Measurements from ENCODE around the gene AMIGO3. TPM values are rescaled to one million over a fixed set of nuclear protein-coding genes. Genes with fewer than 3 reads are reported as not detected.

AMIGO3 gene
- polyA plus RNA-seq, 1 of the 3 experiments (the other 2 are of a cell fraction): 1.1 TPM

DNA sequence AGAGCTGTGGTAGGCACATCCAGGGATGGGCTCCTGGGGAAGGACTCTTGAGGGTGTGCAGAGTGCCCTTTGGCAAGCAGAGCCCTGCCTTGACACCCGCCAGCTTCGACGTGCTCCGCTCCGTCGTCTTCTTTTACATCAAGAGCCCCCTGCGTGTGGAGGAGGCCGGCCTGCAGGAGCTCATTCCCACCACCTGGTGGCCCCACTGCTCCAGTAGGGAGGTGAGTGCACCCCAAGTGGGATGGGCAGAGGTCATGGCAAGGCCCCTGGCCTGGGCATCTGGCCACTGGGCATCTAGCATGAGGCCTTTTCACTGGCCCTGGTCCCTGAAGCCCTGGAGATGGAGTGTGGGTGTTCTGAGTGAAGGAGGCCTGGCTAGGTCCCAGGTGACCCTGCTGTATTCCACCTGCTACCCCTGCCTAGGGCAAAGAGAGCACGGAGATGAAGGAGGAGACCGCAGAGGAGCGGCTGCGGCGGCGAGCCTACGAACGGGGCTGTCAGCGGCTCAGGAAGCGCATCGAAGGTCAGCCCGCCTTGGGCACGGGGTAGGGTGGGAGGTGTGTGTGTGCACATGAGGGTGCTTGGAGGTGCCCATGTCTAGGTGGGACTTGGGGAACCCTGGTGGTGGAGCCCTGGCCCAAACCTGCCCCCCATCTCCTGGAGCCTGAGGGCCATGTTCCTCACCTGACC is 18.0 kb downstream of the AMIGO3 start:
- H3K9me2 ChIP-seq: no peaks in the 10 kb centered on the region
- DNase-seq: peak; percentile 71
- 100% methylated on average over 1 of the region's 21 CpGs for WGBS (ENCODE audit: low lambda C conversion rate)
- H3K4me3 ChIP-seq (ENCODE audit: low read depth in 2 of 2, low read length in 1 of 2): no peak overlapping the region
- ChIA-PET CTCF (interaction anchor here (0.7 to 8.1 kb wide), 18 partner anchors 10 to 400 kb away, joined by 3 to 76 read pairs (median 4); partner anchors contain the start of genes AMIGO3, GMPPB and INKA1), POLR2A (interaction anchor here (0.9 kb wide), 1 partner anchor 17 kb away, joined by 3 read pairs; no protein-coding TSS in a partner anchor)
- H3K27ac ChIP-seq (ENCODE audit: low read depth in 2 of 2, low read length in 1 of 2): no peak overlapping the region
- H3K79me2 ChIP-seq (ENCODE audit: insufficient read depth): no peaks in the 10 kb centered on the region
- no peak overlapping the region for H2AFZ ChIP-seq (ENCODE audit: low read depth)
- TF ChIP-seq, protein P1, sequence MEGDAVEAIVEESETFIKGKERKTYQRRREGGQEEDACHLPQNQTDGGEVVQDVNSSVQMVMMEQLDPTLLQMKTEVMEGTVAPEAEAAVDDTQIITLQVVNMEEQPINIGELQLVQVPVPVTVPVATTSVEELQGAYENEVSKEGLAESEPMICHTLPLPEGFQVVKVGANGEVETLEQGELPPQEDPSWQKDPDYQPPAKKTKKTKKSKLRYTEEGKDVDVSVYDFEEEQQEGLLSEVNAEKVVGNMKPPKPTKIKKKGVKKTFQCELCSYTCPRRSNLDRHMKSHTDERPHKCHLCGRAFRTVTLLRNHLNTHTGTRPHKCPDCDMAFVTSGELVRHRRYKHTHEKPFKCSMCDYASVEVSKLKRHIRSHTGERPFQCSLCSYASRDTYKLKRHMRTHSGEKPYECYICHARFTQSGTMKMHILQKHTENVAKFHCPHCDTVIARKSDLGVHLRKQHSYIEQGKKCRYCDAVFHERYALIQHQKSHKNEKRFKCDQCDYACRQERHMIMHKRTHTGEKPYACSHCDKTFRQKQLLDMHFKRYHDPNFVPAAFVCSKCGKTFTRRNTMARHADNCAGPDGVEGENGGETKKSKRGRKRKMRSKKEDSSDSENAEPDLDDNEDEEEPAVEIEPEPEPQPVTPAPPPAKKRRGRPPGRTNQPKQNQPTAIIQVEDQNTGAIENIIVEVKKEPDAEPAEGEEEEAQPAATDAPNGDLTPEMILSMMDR (IDR thresholded peaks at IDR 0.05): peak; percentile 67
- TF ChIP-seq, protein P2, sequence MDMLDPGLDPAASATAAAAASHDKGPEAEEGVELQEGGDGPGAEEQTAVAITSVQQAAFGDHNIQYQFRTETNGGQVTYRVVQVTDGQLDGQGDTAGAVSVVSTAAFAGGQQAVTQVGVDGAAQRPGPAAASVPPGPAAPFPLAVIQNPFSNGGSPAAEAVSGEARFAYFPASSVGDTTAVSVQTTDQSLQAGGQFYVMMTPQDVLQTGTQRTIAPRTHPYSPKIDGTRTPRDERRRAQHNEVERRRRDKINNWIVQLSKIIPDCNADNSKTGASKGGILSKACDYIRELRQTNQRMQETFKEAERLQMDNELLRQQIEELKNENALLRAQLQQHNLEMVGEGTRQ (IDR thresholded peaks at IDR 0.05; ENCODE audit: borderline replicate concordance, low read depth, low read length): no peak
- TF ChIP-seq YY1 (IDR thresholded peaks at IDR 0.05; ENCODE audit: low read depth) (no peak), MEF2A (IDR thresholded peaks at IDR 0.05; ENCODE audit: borderline replicate concordance, low read depth) (no peak)
- no peak overlapping the region for H3K4me2 ChIP-seq
- H3F3A ChIP-seq (replicated peaks; ENCODE audit: insufficient read depth): no peaks in the 10 kb centered on the region
- H3K9ac ChIP-seq: no peak overlapping the region
- no peaks in the 10 kb centered on the region for H4K20me1 ChIP-seq (ENCODE audit: insufficient read depth)
- H3K9me3 ChIP-seq: no peaks in the 10 kb centered on the region
- peaks cover 0 to 44% of the 10 kb centered on the region in 2 experiments for H3K36me3 ChIP-seq (replicated peaks in 1 of 2; ENCODE audit: control insufficient read depth in 1 of 2, insufficient read depth in 2 of 2, low read length in 1 of 2)
- H3K4me1 ChIP-seq (ENCODE audit: control insufficient read depth in 1 of 2, insufficient read depth in 2 of 2, low read depth in 1 of 2, low read length in 1 of 2): no peaks in the 10 kb centered on the region
- no peaks in the 10 kb centered on the region for H3K27me3 ChIP-seq (ENCODE audit: insufficient read depth)

DNA sequence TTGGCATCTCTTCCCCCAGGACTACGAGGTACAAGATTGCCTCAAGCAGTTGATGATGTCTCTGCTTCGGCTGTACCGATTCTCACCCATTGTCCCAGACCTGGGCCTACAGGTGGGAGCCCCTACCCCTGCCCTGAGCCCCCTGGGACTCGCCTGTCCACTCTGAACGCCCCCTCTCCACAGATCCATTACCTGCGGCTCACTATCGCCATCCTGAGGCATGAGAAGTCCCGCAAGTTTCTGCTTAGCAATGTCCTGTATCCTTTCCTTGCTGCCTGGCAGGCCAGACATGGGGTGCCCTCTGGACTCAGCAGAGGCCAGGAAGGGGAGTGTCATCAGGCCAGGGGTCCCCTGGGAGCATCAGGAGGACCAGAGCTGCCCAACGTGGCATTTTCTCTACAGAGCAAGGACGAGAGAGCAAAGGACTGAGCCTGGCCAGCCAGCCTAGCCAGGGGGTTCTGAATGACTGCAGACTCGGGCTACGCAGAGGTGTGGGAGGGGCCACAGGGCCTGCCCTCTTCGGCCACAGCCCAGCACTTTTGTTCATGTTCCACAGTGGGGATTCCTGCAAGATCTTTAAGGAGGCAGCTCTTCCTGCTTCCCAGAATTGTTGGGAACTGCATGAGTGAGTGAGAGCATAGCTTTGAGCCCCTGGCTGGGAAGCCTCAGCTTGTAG is 18.9 kb downstream of the AMIGO3 start:
- H3K4me2 ChIP-seq: no peak overlapping the region
- no peaks in the 10 kb centered on the region for H4K20me1 ChIP-seq (ENCODE audit: insufficient read depth)
- no peaks in the 10 kb centered on the region for H3F3A ChIP-seq (replicated peaks; ENCODE audit: insufficient read depth)
- DNase-seq: no peak
- H3K4me1 ChIP-seq (ENCODE audit: control insufficient read depth in 1 of 2, insufficient read depth in 2 of 2, low read depth in 1 of 2, low read length in 1 of 2): no peaks in the 10 kb centered on the region
- no peak overlapping the region for H3K27ac ChIP-seq (ENCODE audit: low read depth in 2 of 2, low read length in 1 of 2)
- ChIA-PET CTCF (interaction anchor here (0.7 to 8.1 kb wide), 15 partner anchors 9 to 401 kb away, joined by 3 to 76 read pairs (median 6); partner anchors contain the start of genes AMIGO3 and GMPPB), POLR2A (interaction anchor here (0.9 kb wide), 1 partner anchor 18 kb away, joined by 3 read pairs; no protein-coding TSS in a partner anchor)
- H3K27me3 ChIP-seq (ENCODE audit: insufficient read depth): no peaks in the 10 kb centered on the region
- no peak overlapping the region for H3K4me3 ChIP-seq (ENCODE audit: low read depth in 2 of 2, low read length in 1 of 2)
- no peaks in the 10 kb centered on the region for H3K9me3 ChIP-seq
- peaks cover 0 to 38% of the 10 kb centered on the region in 2 experiments for H3K36me3 ChIP-seq (replicated peaks in 1 of 2; ENCODE audit: control insufficient read depth in 1 of 2, insufficient read depth in 2 of 2, low read length in 1 of 2)
- H3K79me2 ChIP-seq (ENCODE audit: insufficient read depth): no peaks in the 10 kb centered on the region
- H3K9ac ChIP-seq: no peak overlapping the region
- WGBS (ENCODE audit: low lambda C conversion rate): 73% methylated on average over 13 of the region's 13 CpGs
- TF ChIP-seq SMC3 (IDR thresholded peaks at IDR 0.05; ENCODE audit: low read depth, low read length) (no peak), NFIC (IDR thresholded peaks at IDR 0.05; ENCODE audit: borderline replicate concordance) (no peak), FOXJ3 (CRISPR knock-in tag; IDR thresholded peaks at IDR 0.05) (no peak), MEF2A (IDR thresholded peaks at IDR 0.05; ENCODE audit: borderline replicate concordance, low read depth) (no peak)
- TF ChIP-seq, protein P1 (IDR thresholded peaks at IDR 0.05): peak; percentile 34
- TF ChIP-seq, protein P3, sequence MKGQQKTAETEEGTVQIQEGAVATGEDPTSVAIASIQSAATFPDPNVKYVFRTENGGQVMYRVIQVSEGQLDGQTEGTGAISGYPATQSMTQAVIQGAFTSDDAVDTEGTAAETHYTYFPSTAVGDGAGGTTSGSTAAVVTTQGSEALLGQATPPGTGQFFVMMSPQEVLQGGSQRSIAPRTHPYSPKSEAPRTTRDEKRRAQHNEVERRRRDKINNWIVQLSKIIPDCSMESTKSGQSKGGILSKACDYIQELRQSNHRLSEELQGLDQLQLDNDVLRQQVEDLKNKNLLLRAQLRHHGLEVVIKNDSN (IDR thresholded peaks at IDR 0.05; ENCODE audit: borderline replicate concordance, low read depth): no peak
- H2AFZ ChIP-seq (ENCODE audit: low read depth): no peak overlapping the region
- no peaks in the 10 kb centered on the region for H3K9me2 ChIP-seq
